ENCODE data around the gene PHACTR3. TPM values are rescaled to one million over a fixed set of nuclear protein-coding genes. Genes with fewer than 3 reads are reported as not detected.

PHACTR3 gene
- total and polyA plus RNA-seq, 2 donors (not counting 3 experiments of a cell fraction or from before 2014, with no cell fraction given) = not detected

- Histone ChIP-seq H2AFZ (ENCODE audit: low read depth, low read length) (no peak overlapping the region), H3K9me1 (replicated peaks; ENCODE audit: control insufficient read depth, extremely low read depth, insufficient read depth, low read length) (no peaks in the 10 kb centered on the region), H3K36me3 (ENCODE audit: control insufficient read depth in 2 of 2, extremely low read depth in 1 of 2, insufficient read depth in 2 of 2, low read length in 2 of 2) (no peaks in the 10 kb centered on the region), H3K4me1 (ENCODE audit: control insufficient read depth, extremely low read depth, insufficient read depth, low read length) (no peaks in the 10 kb centered on the region), H3K79me2 (ENCODE audit: control insufficient read depth, insufficient read depth, low read length) (no peaks in the 10 kb centered on the region), H3K9ac (replicated peaks; ENCODE audit: extremely low read depth, insufficient read depth, low read length) (no peak overlapping the region), H3K4me2 (ENCODE audit: insufficient read depth, low read length) (no peak overlapping the region), H3K27ac (ENCODE audit: insufficient read depth, low read depth, low read length) (no peak overlapping the region), H3K27me3 (ENCODE audit: control insufficient read depth in 2 of 2, insufficient read depth in 2 of 2, low read length in 2 of 2) (peaks cover 2 to 4% of the 10 kb centered on the region in 2 experiments), H3K9me3 (replicated peaks; ENCODE audit: control insufficient read depth, insufficient read depth, low read length) (no peaks in the 10 kb centered on the region), H3K4me3 (replicated peaks in 1 of 3; ENCODE audit: insufficient read depth in 1 of 3, low read depth in 1 of 3, low read length in 3 of 3) (no peak overlapping the region), H4K20me1 (replicated peaks; ENCODE audit: control insufficient read depth, extremely low read depth, insufficient read depth, low read length) (no peaks in the 10 kb centered on the region)
- ChIA-PET POLR2A (no interaction called here), CTCF (interaction anchor here (1.4 kb wide), 1 partner anchor 29 kb away, joined by 5 read pairs; no protein-coding TSS in a partner anchor)
- dilution Hi-C loops (cut with MboI; ENCODE audit: extremely low pct_ligation_motif_present, low sequenced_read_pairs) = no loop called here
- FAIRE-seq (no peak), DNase-seq (ENCODE audit: low read depth, low spot score) (no peak)
- intact Hi-C loops (cut with micrococcal nuclease) = no loop called here
- BruUV-seq (replicated peaks) = no TSS peak
- TF ChIP-seq FOS (IDR thresholded peaks at IDR 0.05; ENCODE audit: borderline replicate concordance, insufficient read depth, low read length) (no peak), GATA2 (IDR thresholded peaks at IDR 0.05; ENCODE audit: insufficient read depth, insufficient read length, low read depth, low read length) (no peak), JUN (IDR thresholded peaks at IDR 0.05; ENCODE audit: borderline replicate concordance, insufficient read depth, insufficient read length, low read depth) (no peak), EZH2 (IDR thresholded peaks at IDR 0.05; ENCODE audit: borderline replicate concordance, low read depth, low read length, severe bottlenecking) (no peak)
Measured at GRCh38 chr20:59600472-59600871, 3.9 kb upstream of the PHACTR3 start.

- CTCF ChIA-PET = no interaction called here
- TF ChIP-seq JUN (IDR thresholded peaks at IDR 0.05; ENCODE audit: borderline replicate concordance, insufficient read depth, insufficient read length, low read depth) = no peak
- Histone ChIP-seq H4K20me1 (replicated peaks; ENCODE audit: control insufficient read depth, extremely low read depth, insufficient read depth, low read length) (no peaks in the 10 kb centered on the region), H3K36me3 (ENCODE audit: control insufficient read depth in 2 of 2, extremely low read depth in 1 of 2, insufficient read depth in 2 of 2, low read length in 2 of 2) (no peaks in the 10 kb centered on the region), H3K9ac (replicated peaks; ENCODE audit: extremely low read depth, insufficient read depth, low read length) (no peak overlapping the region), H3K27me3 (ENCODE audit: control insufficient read depth in 2 of 2, insufficient read depth in 2 of 2, low read length in 2 of 2) (peaks cover 3 to 5% of the 10 kb centered on the region in 2 experiments), H3K9me1 (replicated peaks; ENCODE audit: control insufficient read depth, extremely low read depth, insufficient read depth, low read length) (no peaks in the 10 kb centered on the region), H3K4me2 (ENCODE audit: insufficient read depth, low read length) (no peak overlapping the region), H2AFZ (ENCODE audit: low read depth, low read length) (no peak overlapping the region), H3K4me1 (ENCODE audit: control insufficient read depth, extremely low read depth, insufficient read depth, low read length) (no peaks in the 10 kb centered on the region), H3K27ac (ENCODE audit: insufficient read depth, low read depth, low read length) (no peak overlapping the region), H3K4me3 (replicated peaks in 1 of 3; ENCODE audit: insufficient read depth in 1 of 3, low read depth in 1 of 3, low read length in 3 of 3) (no peak overlapping the region), H3K9me3 (replicated peaks; ENCODE audit: control insufficient read depth, insufficient read depth, low read length) (no peaks in the 10 kb centered on the region), H3K79me2 (ENCODE audit: control insufficient read depth, insufficient read depth, low read length) (no peaks in the 10 kb centered on the region)
- DNase-seq (ENCODE audit: low read depth, low spot score) (no peak), FAIRE-seq (no peak)
- POLR2A ChIA-PET = no interaction called here
- intact Hi-C loops (cut with micrococcal nuclease) (no loop called here), dilution Hi-C loops (cut with MboI; ENCODE audit: extremely low pct_ligation_motif_present, low sequenced_read_pairs) (no loop called here)
- no TSS peak for BruUV-seq (replicated peaks)
Measured at GRCh38 chr20:59602546-59603080, 1.7 kb upstream of the PHACTR3 start.
